Measurements from ENCODE around the gene PSEN2.
"Not testable (repeated sequence)": the region's sequence is repeated elsewhere in the genome, so short reads cannot be mapped to it uniquely, and the experiment has no call there.

Gene PSEN2

GRCh38 chr1:226902601-226903000 lies 32.2 kb downstream of the PSEN2 start:
- Mint-ChIP-seq H3K4me1 (no peaks in the 10 kb centered on the region), H3K4me3 (no peak overlapping the region), H3K9me3 (no peaks in the 10 kb centered on the region), H3K27me3 (peaks cover 11% of the 10 kb centered on the region), H3K27ac (no peak overlapping the region), H3K36me3 (no peaks in the 10 kb centered on the region)
- DNase-seq = no peak
- CTCF ChIA-PET = no interaction called here

- DNase-seq = no peak
- H3K9me3 Mint-ChIP-seq = no peaks in the 10 kb centered on the region
- CTCF ChIA-PET = no interaction called here
- H3K4me1 Mint-ChIP-seq = no peaks in the 10 kb centered on the region
- H3K27ac Mint-ChIP-seq = no peak overlapping the region
- H3K36me3 Mint-ChIP-seq = no peaks in the 10 kb centered on the region
- no peak overlapping the region for H3K4me3 Mint-ChIP-seq
- peaks cover 11% of the 10 kb centered on the region for H3K27me3 Mint-ChIP-seq
Observed at GRCh38 chr1:226903819-226904716, 33.7 kb downstream of the PSEN2 start.

- H3K27me3 Mint-ChIP-seq = peaks cover 11% of the 10 kb centered on the region
- H3K36me3 Mint-ChIP-seq = no peaks in the 10 kb centered on the region
- H3K9me3 Mint-ChIP-seq = no peaks in the 10 kb centered on the region
- DNase-seq = no peak
- H3K4me1 Mint-ChIP-seq = no peaks in the 10 kb centered on the region
- H3K27ac Mint-ChIP-seq = no peak overlapping the region
- H3K4me3 Mint-ChIP-seq = no peak overlapping the region
- CTCF ChIA-PET = no interaction called here
Observed at GRCh38 chr1:226904772-226905171, 34.4 kb downstream of the PSEN2 start.

GRCh38 chr1:226908419-226908818 lies 38.0 kb downstream of the PSEN2 start:
- CTCF ChIA-PET = no interaction called here
- Mint-ChIP-seq H3K4me3 (no peak overlapping the region), H3K27ac (no peak overlapping the region), H3K27me3 (peaks cover 7% of the 10 kb centered on the region), H3K36me3 (no peaks in the 10 kb centered on the region), H3K4me1 (no peaks in the 10 kb centered on the region), H3K9me3 (no peaks in the 10 kb centered on the region)
- DNase-seq = no peak

- H3K4me3 Mint-ChIP-seq = no peak overlapping the region
- no peaks in the 10 kb centered on the region for H3K36me3 Mint-ChIP-seq
- DNase-seq = no peak
- H3K27ac Mint-ChIP-seq = no peak overlapping the region
- CTCF ChIA-PET = no interaction called here
- H3K4me1 Mint-ChIP-seq = no peaks in the 10 kb centered on the region
- H3K9me3 Mint-ChIP-seq = no peaks in the 10 kb centered on the region
- peaks cover 7% of the 10 kb centered on the region for H3K27me3 Mint-ChIP-seq
Observed at GRCh38 chr1:226908913-226909312, 38.5 kb downstream of the PSEN2 start.

GRCh38 chr1:226912587-226913176 lies 42.3 kb downstream of the PSEN2 start:
- DNase-seq = peak; percentile 63
- Mint-ChIP-seq H3K4me3 (no peak overlapping the region), H3K27me3 (no peaks in the 10 kb centered on the region), H3K4me1 (peaks cover 8% of the 10 kb centered on the region), H3K9me3 (no peaks in the 10 kb centered on the region), H3K27ac (no peak overlapping the region), H3K36me3 (no peaks in the 10 kb centered on the region)
- CTCF ChIA-PET = interaction anchor here (0.7 to 2.2 kb wide), 16 partner anchors 25 to 536 kb away, joined by 3 to 6 read pairs (median 3); no protein-coding TSS in a partner anchor

GRCh38 chr1:226915672-226915995 lies 45.2 kb downstream of the PSEN2 start:
- Mint-ChIP-seq H3K27ac (no peak overlapping the region), H3K9me3 (no peaks in the 10 kb centered on the region), H3K27me3 (no peaks in the 10 kb centered on the region), H3K36me3 (no peaks in the 10 kb centered on the region), H3K4me3 (no peak overlapping the region), H3K4me1 (peaks cover 8% of the 10 kb centered on the region)
- CTCF ChIA-PET = no interaction called here
- no peak for DNase-seq

- CTCF ChIA-PET = no interaction called here
- Mint-ChIP-seq H3K4me1 (peaks cover 8% of the 10 kb centered on the region), H3K36me3 (no peaks in the 10 kb centered on the region), H3K27ac (no peak overlapping the region), H3K4me3 (no peak overlapping the region), H3K9me3 (no peaks in the 10 kb centered on the region), H3K27me3 (no peaks in the 10 kb centered on the region)
- DNase-seq = no peak
Observed at GRCh38 chr1:226916497-226916896, 46.1 kb downstream of the PSEN2 start.

GRCh38 chr1:226919587-226919986 lies 49.2 kb downstream of the PSEN2 start:
- H3K4me1 Mint-ChIP-seq = peaks cover 4% of the 10 kb centered on the region
- H3K9me3 Mint-ChIP-seq = no peaks in the 10 kb centered on the region
- no peak for DNase-seq
- H3K27ac Mint-ChIP-seq = no peak overlapping the region
- CTCF ChIA-PET = no interaction called here
- H3K4me3 Mint-ChIP-seq = no peak overlapping the region
- H3K27me3 Mint-ChIP-seq = no peaks in the 10 kb centered on the region
- no peaks in the 10 kb centered on the region for H3K36me3 Mint-ChIP-seq

GRCh38 chr1:226919995-226920394 lies 49.6 kb downstream of the PSEN2 start:
- peaks cover 4% of the 10 kb centered on the region for H3K4me1 Mint-ChIP-seq
- H3K27ac Mint-ChIP-seq = no peak overlapping the region
- no peaks in the 10 kb centered on the region for H3K9me3 Mint-ChIP-seq
- CTCF ChIA-PET = no interaction called here
- no peaks in the 10 kb centered on the region for H3K27me3 Mint-ChIP-seq
- H3K36me3 Mint-ChIP-seq = no peaks in the 10 kb centered on the region
- no peak overlapping the region for H3K4me3 Mint-ChIP-seq
- no peak for DNase-seq

GRCh38 chr1:226920446-226920894 lies 50.1 kb downstream of the PSEN2 start:
- Mint-ChIP-seq H3K36me3 (no peaks in the 10 kb centered on the region), H3K27ac (no peak overlapping the region), H3K9me3 (no peaks in the 10 kb centered on the region), H3K27me3 (no peaks in the 10 kb centered on the region), H3K4me1 (no peaks in the 10 kb centered on the region), H3K4me3 (no peak overlapping the region)
- CTCF ChIA-PET = no interaction called here
- DNase-seq = no peak

- Mint-ChIP-seq H3K27ac (no peak overlapping the region), H3K4me3 (no peak overlapping the region), H3K36me3 (no peaks in the 10 kb centered on the region), H3K9me3 (no peaks in the 10 kb centered on the region), H3K27me3 (peaks cover 1% of the 10 kb centered on the region), H3K4me1 (no peaks in the 10 kb centered on the region)
- DNase-seq = no peak
- CTCF ChIA-PET = no interaction called here
Observed at GRCh38 chr1:226921504-226921903, 51.1 kb downstream of the PSEN2 start.

GRCh38 chr1:226929260-226930111 lies 59.1 kb downstream of the PSEN2 start:
- CTCF ChIA-PET, H3K27me3 Mint-ChIP-seq, H3K36me3 Mint-ChIP-seq, DNase-seq, H3K4me3 Mint-ChIP-seq, H3K27ac Mint-ChIP-seq, H3K4me1 Mint-ChIP-seq, H3K9me3 Mint-ChIP-seq: not testable (repeated sequence)

GRCh38 chr1:226934483-226935237 lies 64.2 kb downstream of the PSEN2 start:
- H3K9me3 Mint-ChIP-seq = peaks cover 18% of the 10 kb centered on the region
- peaks cover under 1% of the 10 kb centered on the region for H3K27me3 Mint-ChIP-seq
- H3K36me3 Mint-ChIP-seq = peaks cover 12% of the 10 kb centered on the region
- no peak overlapping the region for H3K27ac Mint-ChIP-seq
- peaks cover 21% of the 10 kb centered on the region for H3K4me1 Mint-ChIP-seq
- DNase-seq = no peak
- H3K4me3 Mint-ChIP-seq = no peak overlapping the region
- CTCF ChIA-PET = no interaction called here
